Superior temporal gyrus (tissue), 1 donor: ENCODE measurements around the gene MEIS3.

Experiments
- DNase-seq: peaks from one replicate; pipeline ENCODE4 v3.0.0-alpha.2; 2016; ENCODE audit errors: extremely low spot score

Gene MEIS3

GRCh38 chr19:47435196-47435595, 15.9 kb upstream of the MEIS3 start:
- no peak for DNase-seq

GRCh38 chr19:47434088-47434487, 14.8 kb upstream of the MEIS3 start:
- no peak for DNase-seq

- no peak for DNase-seq
These were observed 13.8 kb upstream of the MEIS3 start for GRCh38 chr19:47433121-47433520.

GRCh38 chr19:47432499-47432898, 13.2 kb upstream of the MEIS3 start:
- no peak for DNase-seq

- no peak for DNase-seq
These were observed 12.8 kb upstream of the MEIS3 start for GRCh38 chr19:47432091-47432490.

- no peak for DNase-seq
These were observed 10.9 kb upstream of the MEIS3 start for GRCh38 chr19:47430041-47430802.

GRCh38 chr19:47429140-47429793, 9.9 kb upstream of the MEIS3 start:
- DNase-seq: no peak

GRCh38 chr19:47428177-47428894, 9.0 kb upstream of the MEIS3 start:
- peak; percentile 90 for DNase-seq

GRCh38 chr19:47427241-47428176, 8.2 kb upstream of the MEIS3 start:
- peak; percentile 68 for DNase-seq

GRCh38 chr19:47423203-47423882, 4.0 kb upstream of the MEIS3 start:
- no peak for DNase-seq

GRCh38 chr19:47422417-47423163, 3.3 kb upstream of the MEIS3 start:
- DNase-seq: no peak

- DNase-seq: no peak
These were observed 2.6 kb upstream of the MEIS3 start for GRCh38 chr19:47421844-47422395.

GRCh38 chr19:47421244-47421786, 2.0 kb upstream of the MEIS3 start:
- DNase-seq: no peak

- DNase-seq: no peak
These were observed 462 bp upstream of the MEIS3 start for GRCh38 chr19:47419789-47420188.

GRCh38 chr19:47418692-47419029, 666 bp downstream of the MEIS3 start:
- DNase-seq: no peak

GRCh38 chr19:47417746-47418691, 1.3 kb downstream of the MEIS3 start:
- DNase-seq: peak; percentile 14

GRCh38 chr19:47417107-47417745, 2.1 kb downstream of the MEIS3 start:
- no peak for DNase-seq

- DNase-seq: no peak
These were observed 2.7 kb downstream of the MEIS3 start for GRCh38 chr19:47416643-47416985.
